ENCODE measurements around the gene VPS11.

The VPS11 gene

GRCh38 chr11:119067371-119068222, at the start of gene VPS11:
VPS11 (plus strand) TSS chr11:119067818; CDS start chr11:119067824, 6 bp downstream.
- Mint-ChIP-seq H3K4me3 (peak within 1 kb of the TSS; percentile 97), H3K4me1 (peaks cover 37% of the 10 kb centered on the region), H3K9me3 (no peaks in the 10 kb centered on the region), H3K27me3 (no peaks in the 10 kb centered on the region), H3K36me3 (peaks cover 3% of the 10 kb centered on the region), H3K27ac (peak within 1 kb of the TSS; percentile 97)

DNA sequence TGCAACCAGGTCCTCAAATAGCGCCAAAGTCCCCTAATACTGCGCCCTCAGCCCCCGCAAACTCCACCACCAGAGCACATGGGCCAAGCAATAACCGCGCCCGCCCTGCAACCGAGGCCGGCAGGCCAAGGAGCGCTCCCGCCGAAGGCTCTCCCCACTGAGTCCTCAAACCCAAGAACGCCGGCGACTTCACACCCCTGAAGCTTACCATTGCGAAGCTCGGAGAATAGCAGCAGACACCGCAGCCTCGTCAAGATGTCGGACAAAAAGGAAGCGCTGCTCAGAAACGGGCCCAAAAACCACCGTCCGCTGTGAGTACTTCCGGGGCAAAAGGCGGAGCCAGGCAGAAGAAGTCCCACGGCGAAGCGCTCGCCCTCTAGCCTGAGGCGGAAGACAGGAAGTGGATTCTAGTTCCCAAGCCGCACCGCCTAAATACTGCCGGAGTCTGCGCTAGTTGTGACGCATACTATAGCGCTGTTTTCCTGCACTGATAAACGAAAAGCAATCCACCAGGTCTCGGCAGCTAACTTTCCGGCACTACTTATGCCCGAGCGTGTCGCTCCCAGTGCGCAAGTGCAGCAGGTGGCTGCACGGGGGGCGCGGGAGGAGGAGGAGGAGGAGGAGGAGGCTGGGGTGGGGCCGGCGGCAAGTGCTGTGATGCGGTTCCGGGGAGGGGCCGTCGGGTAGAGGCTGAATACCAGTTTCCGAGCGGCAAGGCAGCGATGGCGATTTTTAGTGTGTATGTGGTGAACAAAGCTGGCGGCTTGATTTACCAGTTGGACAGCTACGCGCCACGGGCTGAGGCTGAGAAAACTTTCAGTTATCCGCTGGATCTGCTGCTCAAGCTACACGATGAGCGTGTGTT, 49.3 kb upstream of the VPS11 start, which contains the start of the genes RPS25 and TRAPPC4:
RPS25 (minus strand) TSS at position 270 of the 865 bp plus-strand sequence; CDS start at position 211, 59 bp downstream.
TRAPPC4 (plus strand) TSS at position 693 of the 865 bp plus-strand sequence; CDS start at position 723, 30 bp downstream.
- Mint-ChIP-seq H3K27me3 (no peaks in the 10 kb centered on the region), H3K4me1 (peaks cover 44% of the 10 kb centered on the region), H3K4me3 (peak within 1 kb of the TSS; percentile 100), H3K36me3 (peaks cover 32% of the 10 kb centered on the region), H3K27ac (peak within 1 kb of the TSS; percentile 100), H3K9me3 (no peaks in the 10 kb centered on the region)

DNA sequence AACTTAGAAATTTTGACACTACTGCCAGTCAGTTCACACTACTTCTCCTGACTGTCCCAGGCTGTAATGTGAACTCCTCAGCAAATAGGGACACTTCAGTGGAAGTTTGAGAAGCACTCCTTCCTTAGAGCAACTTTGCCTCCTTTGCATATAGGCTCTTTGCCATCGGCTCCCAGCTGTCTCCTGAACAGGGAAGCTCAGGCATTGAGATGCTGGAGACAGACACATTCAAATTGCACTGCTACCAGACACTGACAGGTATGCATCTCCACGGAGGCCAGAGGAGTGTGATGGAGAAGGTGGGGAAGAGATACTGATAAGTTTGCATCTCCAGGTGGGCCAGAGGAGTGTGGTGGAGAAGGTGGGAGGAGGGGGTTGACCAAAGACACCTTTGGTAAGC, 47.6 kb upstream of the VPS11 start:
- peaks cover 55% of the 10 kb centered on the region for H3K4me1 Mint-ChIP-seq
- H3K36me3 Mint-ChIP-seq = peaks cover 26% of the 10 kb centered on the region
- no peaks in the 10 kb centered on the region for H3K27me3 Mint-ChIP-seq
- H3K27ac Mint-ChIP-seq = peak overlapping the region; percentile 63
- H3K9me3 Mint-ChIP-seq = no peaks in the 10 kb centered on the region
- H3K4me3 Mint-ChIP-seq = peak overlapping the region; percentile 100

DNA sequence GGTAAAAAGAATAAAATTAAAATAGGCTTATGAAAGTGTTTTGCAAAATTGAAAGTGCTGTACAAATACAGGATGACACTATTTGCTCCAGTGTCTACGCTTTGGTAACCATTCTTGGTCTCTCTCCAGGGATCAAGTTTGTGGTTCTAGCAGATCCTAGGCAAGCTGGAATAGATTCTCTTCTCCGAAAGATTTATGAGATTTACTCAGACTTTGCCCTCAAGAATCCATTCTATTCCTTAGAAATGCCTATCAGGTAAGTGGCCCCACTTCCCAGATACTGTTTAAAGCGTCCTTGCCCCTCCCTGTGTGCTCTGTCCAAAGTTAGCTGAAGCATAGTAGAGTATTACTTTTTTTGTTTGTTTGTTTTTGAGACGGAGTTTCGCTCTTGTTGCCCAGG, 46.0 kb upstream of the VPS11 start:
- H3K27ac Mint-ChIP-seq = peak overlapping the region; percentile 35
- H3K27me3 Mint-ChIP-seq = no peaks in the 10 kb centered on the region
- peak overlapping the region; percentile 57 for H3K4me3 Mint-ChIP-seq

GRCh38 chr11:119023741-119024140, 43.9 kb upstream of the VPS11 start:
- Mint-ChIP-seq H3K36me3 (peaks cover 6% of the 10 kb centered on the region), H3K27ac (no peak overlapping the region), H3K4me1 (peaks cover 55% of the 10 kb centered on the region), H3K27me3 (no peaks in the 10 kb centered on the region), H3K4me3 (no peak overlapping the region), H3K9me3 (no peaks in the 10 kb centered on the region)

More for the DNA sequence above, 46.0 kb upstream of the VPS11 start:
- peaks cover 19% of the 10 kb centered on the region for H3K36me3 Mint-ChIP-seq
- H3K9me3 Mint-ChIP-seq = no peaks in the 10 kb centered on the region
- H3K4me1 Mint-ChIP-seq = peaks cover 51% of the 10 kb centered on the region

- H3K27me3 Mint-ChIP-seq = no peaks in the 10 kb centered on the region
- H3K36me3 Mint-ChIP-seq = peaks cover 6% of the 10 kb centered on the region
- H3K9me3 Mint-ChIP-seq = no peaks in the 10 kb centered on the region
- peak overlapping the region; percentile 41 for H3K27ac Mint-ChIP-seq
- no peak overlapping the region for H3K4me3 Mint-ChIP-seq
- H3K4me1 Mint-ChIP-seq = peaks cover 63% of the 10 kb centered on the region
These were observed 43.1 kb upstream of the VPS11 start for GRCh38 chr11:119024430-119025098.

DNA sequence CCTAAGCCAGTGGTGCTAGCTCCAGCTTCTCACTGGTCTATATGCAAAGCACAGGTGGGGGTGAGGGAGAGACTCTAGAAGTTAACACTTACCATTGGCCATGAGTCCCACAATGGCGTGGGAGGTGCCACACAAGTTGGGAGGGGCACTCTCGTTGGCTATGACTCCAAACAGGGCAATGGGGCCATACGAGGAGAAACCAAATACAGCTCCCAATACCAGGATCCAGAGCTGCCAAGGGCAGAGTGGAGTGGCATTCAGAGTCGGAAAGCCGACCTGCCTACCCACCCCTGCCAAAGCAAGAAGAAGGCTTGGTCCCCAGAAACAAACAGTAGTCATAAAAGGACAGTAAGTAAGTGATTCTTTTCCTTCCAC, 42.5 kb upstream of the VPS11 start:
- peaks cover 6% of the 10 kb centered on the region for H3K36me3 Mint-ChIP-seq
- H3K27me3 Mint-ChIP-seq = no peaks in the 10 kb centered on the region
- peaks cover 63% of the 10 kb centered on the region for H3K4me1 Mint-ChIP-seq
- H3K9me3 Mint-ChIP-seq = no peaks in the 10 kb centered on the region
- no peak overlapping the region for H3K27ac Mint-ChIP-seq
- H3K4me3 Mint-ChIP-seq = no peak overlapping the region

DNA sequence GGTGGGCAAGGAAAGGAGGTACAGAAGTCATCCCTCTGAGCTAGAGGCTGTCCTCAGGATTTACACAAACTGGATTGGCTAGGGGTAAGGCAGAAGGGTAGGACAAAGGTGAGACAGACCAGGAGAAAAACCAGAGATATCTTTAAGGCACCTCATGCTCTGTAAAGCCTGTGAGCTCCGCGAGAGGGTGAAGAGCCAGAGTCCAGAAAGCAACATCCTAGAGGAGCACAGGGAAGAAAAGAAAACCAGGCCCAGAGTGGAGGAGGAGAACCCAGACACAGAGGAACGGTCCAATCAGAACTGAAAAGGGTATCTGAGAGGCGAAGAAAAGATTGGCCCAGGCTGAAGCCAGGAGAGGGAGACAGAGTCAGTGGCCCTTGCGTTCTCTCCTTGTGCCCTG, 42.1 kb upstream of the VPS11 start:
- peaks cover 6% of the 10 kb centered on the region for H3K36me3 Mint-ChIP-seq
- no peaks in the 10 kb centered on the region for H3K9me3 Mint-ChIP-seq
- H3K27ac Mint-ChIP-seq = no peak overlapping the region
- H3K27me3 Mint-ChIP-seq = no peaks in the 10 kb centered on the region
- peaks cover 59% of the 10 kb centered on the region for H3K4me1 Mint-ChIP-seq
- H3K4me3 Mint-ChIP-seq = no peak overlapping the region

DNA sequence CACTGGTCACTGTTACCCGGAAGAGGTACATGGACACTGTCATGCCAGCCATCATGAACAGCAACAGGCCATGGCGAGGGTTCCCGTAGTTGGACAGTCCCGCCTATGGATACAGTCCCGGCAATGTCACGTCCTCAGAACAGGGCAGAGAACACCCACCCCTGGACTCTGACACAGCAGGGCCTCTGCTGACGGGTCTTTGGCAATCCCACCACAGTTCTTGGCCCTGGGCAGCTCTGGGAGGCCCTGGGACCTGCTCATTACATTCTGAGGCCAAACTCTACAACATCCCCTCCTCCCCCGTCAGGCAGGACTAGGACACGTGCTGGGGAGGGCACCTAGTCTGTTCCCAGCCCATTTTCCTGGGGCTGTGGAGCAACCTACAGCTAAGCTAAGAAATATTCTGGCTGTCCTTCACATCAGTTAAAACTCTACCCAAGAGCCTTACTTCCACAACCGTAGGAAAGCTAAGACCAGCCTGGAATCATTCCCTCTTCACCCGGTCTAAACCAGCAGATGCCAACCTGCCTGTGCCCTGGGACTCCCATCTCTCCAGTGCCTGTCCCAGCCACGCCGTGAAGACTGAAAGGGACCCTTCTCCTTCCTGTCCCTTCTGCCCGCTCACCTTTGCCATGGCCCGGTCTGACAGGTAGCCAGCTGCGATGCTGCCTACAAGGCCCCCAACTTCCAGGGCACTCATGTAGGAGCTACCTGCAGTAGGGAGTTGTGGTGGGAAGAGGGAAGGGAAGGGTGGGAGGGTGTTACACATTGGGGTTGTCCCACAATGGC, 41.4 kb upstream of the VPS11 start:
- Mint-ChIP-seq H3K36me3 (peaks cover 6% of the 10 kb centered on the region), H3K27me3 (no peaks in the 10 kb centered on the region), H3K9me3 (no peaks in the 10 kb centered on the region), H3K27ac (no peak overlapping the region), H3K4me1 (peaks cover 56% of the 10 kb centered on the region), H3K4me3 (no peak overlapping the region)

DNA sequence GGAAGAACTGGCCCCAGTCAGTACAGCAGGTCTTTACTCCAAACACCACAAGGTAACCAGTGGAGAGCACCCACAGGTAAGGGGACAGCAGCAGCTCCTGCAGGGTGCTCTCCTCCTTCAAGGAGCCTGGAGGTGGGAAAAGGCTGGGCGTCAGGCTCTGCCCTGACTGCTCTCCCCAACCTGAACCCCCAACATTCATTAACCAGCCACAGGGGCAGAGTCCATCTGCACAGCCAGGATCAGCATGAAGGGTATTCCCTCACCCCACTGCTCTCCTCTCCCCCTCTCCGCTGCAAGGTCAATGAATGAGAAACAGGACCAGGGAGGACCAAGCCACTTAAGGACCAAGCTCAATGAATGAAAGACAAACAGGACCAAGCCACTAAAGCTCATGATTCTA, 40.6 kb upstream of the VPS11 start:
- H3K27me3 Mint-ChIP-seq = no peaks in the 10 kb centered on the region
- H3K9me3 Mint-ChIP-seq = no peaks in the 10 kb centered on the region
- H3K36me3 Mint-ChIP-seq = peaks cover 4% of the 10 kb centered on the region
- no peak overlapping the region for H3K4me3 Mint-ChIP-seq
- peak overlapping the region; percentile 53 for H3K27ac Mint-ChIP-seq
- peaks cover 53% of the 10 kb centered on the region for H3K4me1 Mint-ChIP-seq

DNA sequence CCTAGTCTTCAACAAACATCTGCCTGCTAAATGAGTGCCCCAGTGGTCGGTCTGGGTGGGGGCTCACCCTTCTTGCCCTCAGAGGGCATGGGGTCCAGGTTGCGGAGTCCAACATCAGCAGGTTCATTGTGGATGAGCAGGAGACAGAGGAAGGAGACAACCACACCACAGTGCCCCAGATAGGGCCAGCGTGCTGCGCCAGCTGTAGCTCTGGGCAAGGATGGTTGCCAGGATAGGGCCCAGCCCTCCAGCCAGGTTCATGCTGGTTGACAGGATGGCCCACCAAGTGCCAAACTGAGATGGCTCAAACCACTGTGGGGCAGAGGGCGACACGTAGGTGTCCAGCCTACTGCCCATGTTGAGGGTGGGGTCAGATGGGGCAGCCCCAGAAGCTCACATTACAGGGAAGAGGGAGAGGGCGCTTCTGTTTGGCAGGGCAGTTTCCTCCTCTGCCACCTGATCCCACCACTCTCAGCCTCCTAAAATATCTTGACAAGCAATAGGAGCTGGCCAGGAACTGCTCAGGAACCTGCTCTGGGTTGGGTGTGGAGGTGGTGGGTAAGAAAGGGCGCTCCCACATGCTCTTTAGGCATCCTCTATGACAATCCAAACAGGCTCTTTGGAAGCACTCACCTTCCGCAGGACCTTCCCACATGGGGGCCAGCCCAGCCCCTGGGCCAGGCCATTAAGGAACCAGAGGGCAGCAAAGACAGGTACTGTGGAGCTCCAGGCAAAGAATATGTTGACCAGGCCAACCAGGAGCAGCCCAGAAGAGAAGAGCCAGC, 39.9 kb upstream of the VPS11 start:
- H3K4me3 Mint-ChIP-seq = no peak overlapping the region
- no peak overlapping the region for H3K27ac Mint-ChIP-seq
- peaks cover 48% of the 10 kb centered on the region for H3K4me1 Mint-ChIP-seq
- no peaks in the 10 kb centered on the region for H3K9me3 Mint-ChIP-seq
- H3K27me3 Mint-ChIP-seq = no peaks in the 10 kb centered on the region
- peaks cover 2% of the 10 kb centered on the region for H3K36me3 Mint-ChIP-seq

GRCh38 chr11:119028346-119029068, 39.1 kb upstream of the VPS11 start:
- H3K27ac Mint-ChIP-seq = no peak overlapping the region

DNA sequence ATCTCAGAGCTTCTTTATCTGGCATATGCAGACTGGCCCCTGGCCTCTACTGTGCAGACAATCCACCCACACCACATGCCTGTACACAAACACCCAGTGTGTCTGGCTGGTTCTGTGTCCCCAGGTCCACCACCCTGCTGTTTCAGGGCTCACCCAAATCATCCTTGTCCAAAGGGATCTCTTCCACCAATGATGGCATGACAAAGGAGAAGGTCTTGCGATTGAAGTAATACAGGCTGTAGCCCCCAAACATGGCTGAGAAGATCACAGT, 38.6 kb upstream of the VPS11 start:
- Mint-ChIP-seq H3K36me3 (no peaks in the 10 kb centered on the region), H3K4me3 (no peak overlapping the region), H3K27ac (no peak overlapping the region)

More at GRCh38 chr11:119028346-119029068, 39.1 kb upstream of the VPS11 start:
- peaks cover under 1% of the 10 kb centered on the region for H3K36me3 Mint-ChIP-seq
- H3K9me3 Mint-ChIP-seq = no peaks in the 10 kb centered on the region
- H3K4me3 Mint-ChIP-seq = no peak overlapping the region
- peaks cover 44% of the 10 kb centered on the region for H3K4me1 Mint-ChIP-seq
- H3K27me3 Mint-ChIP-seq = no peaks in the 10 kb centered on the region

More for the DNA sequence above, 38.6 kb upstream of the VPS11 start:
- H3K9me3 Mint-ChIP-seq = no peaks in the 10 kb centered on the region
- H3K4me1 Mint-ChIP-seq = peaks cover 39% of the 10 kb centered on the region
- no peaks in the 10 kb centered on the region for H3K27me3 Mint-ChIP-seq

All from activated naive CD4-positive, alpha-beta T cell treated with anti-CD3 and anti-CD28 coated beads, Interleukin-2, amount 50 U/mL, for 24 hours (primary cell).